Measurements from ENCODE around the gene HJURP. TPM values are rescaled to one million over a fixed set of nuclear protein-coding genes. Genes with fewer than 3 reads are reported as not detected.
"Not testable (repeated sequence)": the region's sequence is repeated elsewhere in the genome, so short reads cannot be mapped to it uniquely, and the experiment has no call there.

HJURP gene
- total RNA-seq (2012; rRNA removed): 14.4 and 17.9 TPM in 2 replicates

GRCh38 chr2:233854241-233854981, at the start of gene HJURP:
Gene HJURP, minus strand, starts transcription at chr2:233854535. Its CDS starts 35 bp downstream, at chr2:233854500.
- H3K9ac ChIP-seq (ENCODE audit: low read depth, low read length): peak within 1 kb of the TSS; percentile 89
- H3K4me1 ChIP-seq (ENCODE audit: control insufficient read depth, insufficient read depth, low read length): peaks cover 19% of the 10 kb centered on the region
- H3K36me3 ChIP-seq (ENCODE audit: insufficient read depth, low read length): peaks cover 12% of the 10 kb centered on the region
- no peaks in the 10 kb centered on the region for H3K27me3 ChIP-seq (ENCODE audit: control insufficient read depth, insufficient read depth, low read length)
- H3K9me3 ChIP-seq (replicated peaks; ENCODE audit: low read length): no peaks in the 10 kb centered on the region
- H3K4me3 ChIP-seq (ENCODE audit: low read length): peak within 1 kb of the TSS; percentile 93
- H3K4me2 ChIP-seq (ENCODE audit: low read length): peak within 1 kb of the TSS; percentile 91

- Histone ChIP-seq H3K36me3 (ENCODE audit: insufficient read depth, low read length) (no peaks in the 10 kb centered on the region), H3K9me3 (replicated peaks; ENCODE audit: low read length) (no peaks in the 10 kb centered on the region), H3K4me2 (ENCODE audit: low read length) (no peak overlapping the region), H3K27me3 (ENCODE audit: control insufficient read depth, insufficient read depth, low read length) (peaks cover 16% of the 10 kb centered on the region), H3K9ac (ENCODE audit: low read depth, low read length) (no peak overlapping the region), H3K4me1 (ENCODE audit: control insufficient read depth, insufficient read depth, low read length) (no peaks in the 10 kb centered on the region), H3K4me3 (ENCODE audit: low read length) (no peak overlapping the region)
Measured at GRCh38 chr2:233901884-233902283, 47.5 kb upstream of the HJURP start.

GRCh38 chr2:233901367-233901766, 47.0 kb upstream of the HJURP start:
- Histone ChIP-seq H3K4me1 (ENCODE audit: control insufficient read depth, insufficient read depth, low read length) (no peaks in the 10 kb centered on the region), H3K4me3 (ENCODE audit: low read length) (no peak overlapping the region), H3K4me2 (ENCODE audit: low read length) (no peak overlapping the region), H3K9me3 (replicated peaks; ENCODE audit: low read length) (no peaks in the 10 kb centered on the region), H3K36me3 (ENCODE audit: insufficient read depth, low read length) (no peaks in the 10 kb centered on the region), H3K9ac (ENCODE audit: low read depth, low read length) (no peak overlapping the region), H3K27me3 (ENCODE audit: control insufficient read depth, insufficient read depth, low read length) (peaks cover 16% of the 10 kb centered on the region)

GRCh38 chr2:233896253-233896652, 41.9 kb upstream of the HJURP start:
- H3K4me3 ChIP-seq (ENCODE audit: low read length); H3K9me3 ChIP-seq (replicated peaks; ENCODE audit: low read length); H3K9ac ChIP-seq (ENCODE audit: low read depth, low read length); H3K4me1 ChIP-seq (ENCODE audit: control insufficient read depth, insufficient read depth, low read length); H3K4me2 ChIP-seq (ENCODE audit: low read length); H3K36me3 ChIP-seq (ENCODE audit: insufficient read depth, low read length): not testable (repeated sequence)
- H3K27me3 ChIP-seq (ENCODE audit: control insufficient read depth, insufficient read depth, low read length): peaks cover 10% of the 10 kb centered on the region

- H3K9ac ChIP-seq (ENCODE audit: low read depth, low read length): no peak overlapping the region
- no peak overlapping the region for H3K4me3 ChIP-seq (ENCODE audit: low read length)
- H3K36me3 ChIP-seq (ENCODE audit: insufficient read depth, low read length): no peaks in the 10 kb centered on the region
- H3K9me3 ChIP-seq (replicated peaks; ENCODE audit: low read length): no peaks in the 10 kb centered on the region
- H3K4me1 ChIP-seq (ENCODE audit: control insufficient read depth, insufficient read depth, low read length): peaks cover 2% of the 10 kb centered on the region
- no peaks in the 10 kb centered on the region for H3K27me3 ChIP-seq (ENCODE audit: control insufficient read depth, insufficient read depth, low read length)
- H3K4me2 ChIP-seq (ENCODE audit: low read length): no peak overlapping the region
Measured at GRCh38 chr2:233892793-233893192, 38.5 kb upstream of the HJURP start.

GRCh38 chr2:233882353-233882752, 28.0 kb upstream of the HJURP start:
- Histone ChIP-seq H3K36me3 (ENCODE audit: insufficient read depth, low read length) (no peaks in the 10 kb centered on the region), H3K4me3 (ENCODE audit: low read length) (no peak overlapping the region), H3K9me3 (replicated peaks; ENCODE audit: low read length) (no peaks in the 10 kb centered on the region), H3K4me2 (ENCODE audit: low read length) (no peak overlapping the region), H3K27me3 (ENCODE audit: control insufficient read depth, insufficient read depth, low read length) (no peaks in the 10 kb centered on the region), H3K9ac (ENCODE audit: low read depth, low read length) (no peak overlapping the region), H3K4me1 (ENCODE audit: control insufficient read depth, insufficient read depth, low read length) (no peaks in the 10 kb centered on the region)

GRCh38 chr2:233872125-233872524, 17.8 kb upstream of the HJURP start:
- not testable (repeated sequence) for H3K9ac ChIP-seq (ENCODE audit: low read depth, low read length); H3K9me3 ChIP-seq (replicated peaks; ENCODE audit: low read length); H3K27me3 ChIP-seq (ENCODE audit: control insufficient read depth, insufficient read depth, low read length); H3K4me2 ChIP-seq (ENCODE audit: low read length); H3K4me3 ChIP-seq (ENCODE audit: low read length); H3K36me3 ChIP-seq (ENCODE audit: insufficient read depth, low read length); H3K4me1 ChIP-seq (ENCODE audit: control insufficient read depth, insufficient read depth, low read length)

- no peaks in the 10 kb centered on the region for H3K36me3 ChIP-seq (ENCODE audit: insufficient read depth, low read length)
- no peak overlapping the region for H3K9ac ChIP-seq (ENCODE audit: low read depth, low read length)
- no peaks in the 10 kb centered on the region for H3K4me1 ChIP-seq (ENCODE audit: control insufficient read depth, insufficient read depth, low read length)
- H3K27me3 ChIP-seq (ENCODE audit: control insufficient read depth, insufficient read depth, low read length): peaks cover 7% of the 10 kb centered on the region
- H3K9me3 ChIP-seq (replicated peaks; ENCODE audit: low read length): no peaks in the 10 kb centered on the region
- H3K4me2 ChIP-seq (ENCODE audit: low read length): no peak overlapping the region
- no peak overlapping the region for H3K4me3 ChIP-seq (ENCODE audit: low read length)
Measured at GRCh38 chr2:233871432-233871831, 17.1 kb upstream of the HJURP start.

GRCh38 chr2:233867993-233868532, 13.7 kb upstream of the HJURP start, which contains the start of gene MSL3B:
Gene MSL3B, minus strand, starts transcription at chr2:233868386.
- Histone ChIP-seq H3K4me3 (ENCODE audit: low read length) (peak within 1 kb of the TSS; percentile 81), H3K4me1 (ENCODE audit: control insufficient read depth, insufficient read depth, low read length) (no peaks in the 10 kb centered on the region), H3K4me2 (ENCODE audit: low read length) (peak within 1 kb of the TSS; percentile 91), H3K9me3 (replicated peaks; ENCODE audit: low read length) (no peaks in the 10 kb centered on the region), H3K36me3 (ENCODE audit: insufficient read depth, low read length) (no peaks in the 10 kb centered on the region), H3K9ac (ENCODE audit: low read depth, low read length) (peak within 1 kb of the TSS; percentile 77), H3K27me3 (ENCODE audit: control insufficient read depth, insufficient read depth, low read length) (no peaks in the 10 kb centered on the region)

- Histone ChIP-seq H3K4me3 (ENCODE audit: low read length) (no peak overlapping the region), H3K4me1 (ENCODE audit: control insufficient read depth, insufficient read depth, low read length) (no peaks in the 10 kb centered on the region), H3K27me3 (ENCODE audit: control insufficient read depth, insufficient read depth, low read length) (no peaks in the 10 kb centered on the region), H3K36me3 (ENCODE audit: insufficient read depth, low read length) (no peaks in the 10 kb centered on the region), H3K9ac (ENCODE audit: low read depth, low read length) (no peak overlapping the region), H3K4me2 (ENCODE audit: low read length) (no peak overlapping the region), H3K9me3 (replicated peaks; ENCODE audit: low read length) (no peaks in the 10 kb centered on the region)
Measured at GRCh38 chr2:233866479-233866878, 12.1 kb upstream of the HJURP start.

GRCh38 chr2:233865838-233866237, 11.5 kb upstream of the HJURP start:
- Histone ChIP-seq H3K4me2 (ENCODE audit: low read length) (no peak overlapping the region), H3K4me3 (ENCODE audit: low read length) (no peak overlapping the region), H3K27me3 (ENCODE audit: control insufficient read depth, insufficient read depth, low read length) (no peaks in the 10 kb centered on the region), H3K4me1 (ENCODE audit: control insufficient read depth, insufficient read depth, low read length) (no peaks in the 10 kb centered on the region), H3K36me3 (ENCODE audit: insufficient read depth, low read length) (no peaks in the 10 kb centered on the region), H3K9ac (ENCODE audit: low read depth, low read length) (no peak overlapping the region), H3K9me3 (replicated peaks; ENCODE audit: low read length) (no peaks in the 10 kb centered on the region)

- Histone ChIP-seq H3K36me3 (ENCODE audit: insufficient read depth, low read length) (no peaks in the 10 kb centered on the region), H3K27me3 (ENCODE audit: control insufficient read depth, insufficient read depth, low read length) (no peaks in the 10 kb centered on the region), H3K4me2 (ENCODE audit: low read length) (no peak overlapping the region)
Measured at GRCh38 chr2:233862261-233862768, 8.0 kb upstream of the HJURP start.

More at GRCh38 chr2:233862261-233862768, 8.0 kb upstream of the HJURP start:
- no peak overlapping the region for H3K9ac ChIP-seq (ENCODE audit: low read depth, low read length)
- no peaks in the 10 kb centered on the region for H3K4me1 ChIP-seq (ENCODE audit: control insufficient read depth, insufficient read depth, low read length)
- no peak overlapping the region for H3K4me3 ChIP-seq (ENCODE audit: low read length)
- no peaks in the 10 kb centered on the region for H3K9me3 ChIP-seq (replicated peaks; ENCODE audit: low read length)

All from skeletal muscle satellite cell (primary cell).